H1 (cell line): ENCODE measurements around the gene MYF5. TPM values are rescaled to one million over a fixed set of nuclear protein-coding genes. Genes with fewer than 3 reads are reported as not detected.

ENCODE experiments used
- CTCF ChIA-PET: fragments of 300-600 bp; sonication (Branson Sonifier 250); formaldehyde crosslinking; loops from one replicate; lab custom pipeline; 2021; ENCODE audit not compliant: partially characterized antibody; lab: Charles Lee
- POLR2A ChIA-PET: fragments of 300-600 bp; sonication (Branson Sonifier 250); formaldehyde crosslinking; loops from one replicate; lab custom pipeline; 2021; ENCODE audit warnings: inconsistent platforms; ENCODE audit not compliant: partially characterized antibody; lab: Charles Lee
- DNase-seq, 2 experiments: peaks; one replicate each; pipeline versions ENCODE4 v3.0.0 to v3.0.0-alpha.2; 2010 to 2022; ENCODE audit warnings: low spot score in 2 of 2, low read depth in 1 of 2, mixed read lengths in 1 of 2
- FAIRE-seq: peaks from 2 replicates; lab custom pipeline; 2011; peaks lifted over from hg19 to GRCh38; lab: Jason Lieb, UNC
- H2AFZ ChIP-seq: 2 replicates; pipeline ENCODE4 v1.8.1; 2012; ENCODE audit warnings: low read length, inconsistent platforms
- H2AK5ac ChIP-seq: 2 replicates; pipeline ENCODE4 v1.6.1; 2013; ENCODE audit warnings: low read depth, low read length
- H2BK120ac ChIP-seq: replicated peaks from 2 replicates; pipeline ENCODE3; 2013; ENCODE audit warnings: low read depth, low read length, inconsistent platforms
- H2BK12ac ChIP-seq: 2 replicates; pipeline ENCODE4 v1.6.1; 2013; ENCODE audit warnings: low read depth, low read length
- H2BK15ac ChIP-seq: 2 replicates; pipeline ENCODE4 v1.6.1; 2013; ENCODE audit warnings: low read length
- H2BK20ac ChIP-seq: 2 replicates; pipeline ENCODE4 v1.6.1; 2013; ENCODE audit warnings: low read length
- H2BK5ac ChIP-seq: 2 replicates; pipeline ENCODE4 v1.6.1; 2013; ENCODE audit warnings: low read depth, low read length
- H3K14ac ChIP-seq: 2 replicates; pipeline ENCODE4 v1.6.1; 2013; ENCODE audit warnings: inconsistent platforms; ENCODE audit not compliant: insufficient read length
- H3K18ac ChIP-seq: 2 replicates; pipeline ENCODE4 v1.6.1; 2013; ENCODE audit warnings: low read length; ENCODE audit errors: extremely low read depth
- H3K23ac ChIP-seq: 2 replicates; pipeline ENCODE4 v1.6.1; 2013; ENCODE audit warnings: inconsistent platforms; ENCODE audit not compliant: insufficient read length
- H3K23me2 ChIP-seq: 2 replicates; pipeline ENCODE4 v1.6.1; 2013; ENCODE audit warnings: low read depth, low read length
- H3K27ac ChIP-seq: 2 replicates; pipeline ENCODE4 v1.6.1; 2011; ENCODE audit warnings: low read depth, low read length, inconsistent platforms
- H3K27me3 ChIP-seq, 4 experiments: replicated peaks in 1 of 4; 1 replicate in 1 of 4; 2 replicates in 3 of 4; pipeline versions ENCODE4 v1.6.1 to v1.8.1; 2011 to 2013; ENCODE audit warnings: low read length in 3 of 4, mild to moderate bottlenecking in 3 of 4, inconsistent platforms in 2 of 4, mixed read lengths in 2 of 4, moderate library complexity in 1 of 4; ENCODE audit not compliant: control insufficient read depth in 3 of 4, insufficient read depth in 3 of 4; ENCODE audit errors: extremely low read depth in 1 of 4
- H3K36me3 ChIP-seq, 4 experiments: 2 replicates each; pipeline versions ENCODE4 v1.6.1 to v1.8.1; 2011 to 2013; ENCODE audit warnings: mild to moderate bottlenecking in 4 of 4, low read length in 3 of 4, moderate library complexity in 2 of 4, control low read depth in 1 of 4, inconsistent platforms in 1 of 4; ENCODE audit not compliant: insufficient read depth in 4 of 4, control insufficient read depth in 2 of 4
- H3K4ac ChIP-seq: replicated peaks from 2 replicates; pipeline ENCODE3; 2013; ENCODE audit warnings: low read length, low read depth, mixed read lengths, inconsistent platforms; ENCODE audit not compliant: insufficient read length
- H3K4me1 ChIP-seq, 4 experiments: replicated peaks in 1 of 4; 1 replicate in 1 of 4; 2 replicates in 3 of 4; pipeline versions ENCODE4 v1.6.1 to v1.8.1; 2011 to 2013; ENCODE audit warnings: low read length in 3 of 4, inconsistent platforms in 2 of 4, mixed read lengths in 1 of 4; ENCODE audit not compliant: insufficient read depth in 4 of 4, control insufficient read depth in 3 of 4
- H3K4me2 ChIP-seq, 2 experiments: 2 replicates each; pipeline versions ENCODE4 v1.6.1 to v1.8.1; 2011 to 2013; ENCODE audit warnings: low read depth in 2 of 2, low read length in 2 of 2, control low read depth in 1 of 2, inconsistent platforms in 1 of 2, mild to moderate bottlenecking in 1 of 2; ENCODE audit not compliant: insufficient read depth in 1 of 2
- H3K4me3 ChIP-seq, 4 experiments: fragments of 200-600, 300-600 bp in 1 of 4; sonication (generic), shearing (Covaris generic), sonication (Bioruptor Twin) in 1 of 4; 2 replicates each; pipeline versions ENCODE4 v1.5.1 to v1.8.1; 2011 to 2016; ENCODE audit warnings: low read length in 4 of 4, low read depth in 3 of 4, control low read depth in 2 of 4, inconsistent platforms in 2 of 4, mild to moderate bottlenecking in 2 of 4, mixed read lengths in 1 of 4, moderate library complexity in 1 of 4; ENCODE audit not compliant: insufficient read depth in 2 of 4; ENCODE audit errors: extremely low read depth in 1 of 4
- H3K56ac ChIP-seq: replicated peaks from 2 replicates; pipeline ENCODE3; 2013; ENCODE audit warnings: low read depth, mild to moderate bottlenecking, mixed read lengths, low read length, inconsistent platforms; ENCODE audit not compliant: insufficient read length
- H3K79me1 ChIP-seq: 2 replicates; pipeline ENCODE4 v1.6.1; 2013; ENCODE audit warnings: low read depth, low read length, control low read depth
- H3K79me2 ChIP-seq, 2 experiments: 2 replicates each; pipeline versions ENCODE4 v1.6.1 to v1.8.1; 2012 to 2013; ENCODE audit warnings: low read length in 2 of 2, mild to moderate bottlenecking in 2 of 2, inconsistent platforms in 1 of 2; ENCODE audit not compliant: insufficient read depth in 2 of 2, control insufficient read depth in 1 of 2
- H3K9ac ChIP-seq, 4 experiments: replicated peaks in 1 of 4; 1 replicate in 1 of 4; 2 replicates in 3 of 4; pipeline versions ENCODE4 v1.6.1 to v1.8.1; 2011 to 2013; ENCODE audit warnings: low read depth in 3 of 4, low read length in 3 of 4, control low read depth in 2 of 4, mild to moderate bottlenecking in 2 of 4, moderate library complexity in 2 of 4, inconsistent platforms in 1 of 4; ENCODE audit errors: extremely low read depth in 1 of 4
- H3K9me3 ChIP-seq, 2 experiments: 2 replicates each; pipeline versions ENCODE4 v1.6.1 to v1.8.1; 2012 to 2013; ENCODE audit warnings: mild to moderate bottlenecking in 2 of 2, moderate library complexity in 2 of 2, control low read depth in 1 of 2, inconsistent platforms in 1 of 2, low read depth in 1 of 2, low read length in 1 of 2, mixed read lengths in 1 of 2; ENCODE audit not compliant: insufficient read depth in 2 of 2
- H4K20me1 ChIP-seq, 2 experiments: replicated peaks in 1 of 2; 2 replicates each; pipeline versions ENCODE3 to v1.8.1; 2011 to 2013; ENCODE audit warnings: inconsistent platforms in 2 of 2, low read length in 2 of 2, mild to moderate bottlenecking in 1 of 2; ENCODE audit not compliant: insufficient read depth in 2 of 2, control insufficient read depth in 1 of 2
- H4K5ac ChIP-seq: 2 replicates; pipeline ENCODE4 v1.6.1; 2013; ENCODE audit warnings: low read length, low read depth, mixed read lengths, inconsistent platforms; ENCODE audit not compliant: insufficient read length
- H4K8ac ChIP-seq: 2 replicates; pipeline ENCODE4 v1.8.0; 2013; ENCODE audit warnings: mild to moderate bottlenecking, moderate library complexity, low read length, inconsistent platforms; ENCODE audit not compliant: insufficient read depth; ENCODE audit errors: extremely low read depth
- H4K91ac ChIP-seq: replicated peaks from 2 replicates; pipeline ENCODE3; 2013; ENCODE audit warnings: low read length, mixed read lengths, inconsistent platforms; ENCODE audit not compliant: insufficient read length
- CHD2 ChIP-seq: IDR thresholded peaks from 2 replicates; pipeline ENCODE4 v1.6.1; 2012; ENCODE audit warnings: low read length, improper control_type of control experiment
- EZH2 ChIP-seq: fragments of 200-600 bp; sonication (generic); IDR thresholded peaks from 2 replicates; pipeline ENCODE4 v1.7.1; 2012; ENCODE audit warnings: low read depth, mild to moderate bottlenecking, moderate library complexity, low read length, inconsistent platforms; ENCODE audit not compliant: severe bottlenecking
- KDM4A ChIP-seq: IDR thresholded peaks from one replicate; pipeline ENCODE4 v1.7.1; 2012; ENCODE audit warnings: low read depth, mild to moderate bottlenecking, moderate library complexity, low read length, inconsistent platforms; ENCODE audit not compliant: severe bottlenecking
- WGBS, 2 experiments: shearing (Covaris generic) in 1 of 2; methylation state at CpG; one replicate each; pipeline versions ENCODE4 v1.1.6 to v1.1.7; 2013 to 2015; ENCODE audit warnings: low lambda C conversion rate in 2 of 2, mixed read lengths in 2 of 2, inconsistent platforms in 1 of 2, low coverage in 1 of 2, missing lambda C conversion rate in 1 of 2; ENCODE audit not compliant: insufficient replicate concordance in 2 of 2, insufficient coverage in 1 of 2, insufficient read length in 1 of 2; ENCODE audit errors: extremely low coverage in 1 of 2, missing lambda C conversion rate in 1 of 2; 5-methylcytosine and 5-hydroxymethylcytosine counted together
- polyA plus RNA-seq, 7 experiments: library from polyadenylated mRNA; depleted of rRNA in 3 of 7; stranded (reverse) in 5 of 7; unstranded in 2 of 7; fragments of >200 nt in 5 of 7; fragments of 200-250 nt in 2 of 7; gene quantifications; 1 replicate in 5 of 7; 2 replicates in 1 of 7; 4 replicates in 1 of 7; pipeline versions ENCODE4 v1.2.1 to v1.2.3, GENCODE V29; 2011 to 2013; ENCODE audit warnings: missing spikeins in 2 of 7, mixed read lengths in 2 of 7
- total RNA-seq: library from RNA; stranded (reverse); fragmentation: NEBNext Ultra II Directional; extraction: Animal tissue kit (Norgen Biotek cat#: 25700); gene quantifications from 2 replicates; pipeline ENCODE4 v1.2.1, GENCODE V29; 2021

MYF5 gene
- total and polyA plus RNA-seq, 2 of the 8 experiments (the other 6 are each of a cell fraction or from before 2014, with no cell fraction given) = 0.09 TPM; not detected in 1

DNA sequence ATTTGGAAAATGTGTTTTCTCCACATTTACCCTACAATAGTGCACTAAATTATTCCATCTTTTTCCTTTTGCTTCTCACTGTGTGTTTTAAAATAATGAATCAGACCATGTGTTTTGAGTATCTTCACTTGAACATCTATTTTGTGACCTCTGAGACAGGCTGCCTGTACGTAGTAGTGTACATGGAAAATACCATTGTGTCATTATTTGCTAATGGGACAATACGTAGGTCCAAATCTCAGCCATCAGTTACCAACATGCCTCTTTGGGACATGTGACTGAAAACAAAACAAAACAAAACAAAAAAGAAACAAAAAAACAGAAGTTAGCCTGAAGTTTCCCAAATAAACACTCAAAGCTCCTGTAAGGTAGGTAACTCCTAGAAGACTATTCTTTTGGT lies 16.4 kb upstream of the MYF5 start:
- Histone ChIP-seq H4K91ac (no peak overlapping the region), H3K23ac (no peak overlapping the region), H3K23me2 (no peaks in the 10 kb centered on the region), H3K79me2 (no peaks in the 10 kb centered on the region), H2BK120ac (no peak overlapping the region), H3K27ac (no peak overlapping the region), H2BK15ac (no peak overlapping the region), H3K36me3 (no peaks in the 10 kb centered on the region), H3K9ac (no peak overlapping the region), H3K56ac (no peak overlapping the region), H2AFZ (no peak overlapping the region), H2AK5ac (no peak overlapping the region), H3K4me1 (peaks cover 0 to 4% (median 2%) of the 10 kb centered on the region in 4 experiments; a peak in 4 of 7 replicates), H3K4me3 (no peak overlapping the region), H3K9me3 (no peaks in the 10 kb centered on the region), H4K8ac (no peak overlapping the region), H3K4me2 (no peak overlapping the region), H3K18ac (no peak overlapping the region), H2BK12ac (no peak overlapping the region), H4K5ac (no peak overlapping the region), H2BK20ac (no peak overlapping the region), H3K27me3 (peaks cover 0 to 12% (median 2%) of the 10 kb centered on the region in 4 experiments; a peak in 3 of 7 replicates), H4K20me1 (no peaks in the 10 kb centered on the region), H3K4ac (no peak overlapping the region), H3K79me1 (no peaks in the 10 kb centered on the region), H2BK5ac (no peak overlapping the region), H3K14ac (no peak overlapping the region)
- TF ChIP-seq KDM4A = no peak
- no peak for TF ChIP-seq CHD2
- no peak for TF ChIP-seq EZH2
- ChIA-PET CTCF (interaction anchor here (2.6 kb wide), 1 partner anchor 10 kb away, joined by 9 read pairs; no protein-coding TSS in a partner anchor), POLR2A (no interaction called here)
- no peak for FAIRE-seq
- DNase-seq = no peak
- whole genome bisulfite sequencing, 2 experiments = 88% methylated on average over 2 of the region's 2 CpGs; no CpG with 5 or more reads in 1 of the 2 experiments
